ENCODE results near the gene FNBP1.
"Not testable (repeated sequence)": the region's sequence is repeated elsewhere in the genome, so short reads cannot be mapped to it uniquely, and the experiment has no call there.

FNBP1 gene

GRCh38 chr9:129938291-129938979, 104.6 kb downstream of the FNBP1 start:
- no peak overlapping the region for H3K4me3 ChIP-seq (replicated peaks; ENCODE audit: low read depth, low read length)
- TF ChIP-seq, protein P1, sequence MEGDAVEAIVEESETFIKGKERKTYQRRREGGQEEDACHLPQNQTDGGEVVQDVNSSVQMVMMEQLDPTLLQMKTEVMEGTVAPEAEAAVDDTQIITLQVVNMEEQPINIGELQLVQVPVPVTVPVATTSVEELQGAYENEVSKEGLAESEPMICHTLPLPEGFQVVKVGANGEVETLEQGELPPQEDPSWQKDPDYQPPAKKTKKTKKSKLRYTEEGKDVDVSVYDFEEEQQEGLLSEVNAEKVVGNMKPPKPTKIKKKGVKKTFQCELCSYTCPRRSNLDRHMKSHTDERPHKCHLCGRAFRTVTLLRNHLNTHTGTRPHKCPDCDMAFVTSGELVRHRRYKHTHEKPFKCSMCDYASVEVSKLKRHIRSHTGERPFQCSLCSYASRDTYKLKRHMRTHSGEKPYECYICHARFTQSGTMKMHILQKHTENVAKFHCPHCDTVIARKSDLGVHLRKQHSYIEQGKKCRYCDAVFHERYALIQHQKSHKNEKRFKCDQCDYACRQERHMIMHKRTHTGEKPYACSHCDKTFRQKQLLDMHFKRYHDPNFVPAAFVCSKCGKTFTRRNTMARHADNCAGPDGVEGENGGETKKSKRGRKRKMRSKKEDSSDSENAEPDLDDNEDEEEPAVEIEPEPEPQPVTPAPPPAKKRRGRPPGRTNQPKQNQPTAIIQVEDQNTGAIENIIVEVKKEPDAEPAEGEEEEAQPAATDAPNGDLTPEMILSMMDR (IDR thresholded peaks at IDR 0.05; ENCODE audit: low read length, missing control alignments), result no peak
- peak; percentile 85 for DNase-seq (ENCODE audit: low read depth)

- H3K4me3 ChIP-seq (replicated peaks; ENCODE audit: low read depth, low read length); DNase-seq (ENCODE audit: low read depth): not testable (repeated sequence)
Measured at GRCh38 chr9:129937879-129938278, 105.1 kb downstream of the FNBP1 start.

- TF ChIP-seq, protein P1 (IDR thresholded peaks at IDR 0.05; ENCODE audit: low read length, missing control alignments), result no peak
- no peak overlapping the region for H3K4me3 ChIP-seq (replicated peaks; ENCODE audit: low read depth, low read length)
- no peak for DNase-seq (ENCODE audit: low read depth)
Measured at GRCh38 chr9:129936222-129936621, 106.8 kb downstream of the FNBP1 start.

GRCh38 chr9:129934780-129935179, 108.2 kb downstream of the FNBP1 start:
- H3K4me3 ChIP-seq (replicated peaks; ENCODE audit: low read depth, low read length), result no peak overlapping the region
- no peak for DNase-seq (ENCODE audit: low read depth)
- TF ChIP-seq, protein P1 (IDR thresholded peaks at IDR 0.05; ENCODE audit: low read length, missing control alignments), result no peak

DNA sequence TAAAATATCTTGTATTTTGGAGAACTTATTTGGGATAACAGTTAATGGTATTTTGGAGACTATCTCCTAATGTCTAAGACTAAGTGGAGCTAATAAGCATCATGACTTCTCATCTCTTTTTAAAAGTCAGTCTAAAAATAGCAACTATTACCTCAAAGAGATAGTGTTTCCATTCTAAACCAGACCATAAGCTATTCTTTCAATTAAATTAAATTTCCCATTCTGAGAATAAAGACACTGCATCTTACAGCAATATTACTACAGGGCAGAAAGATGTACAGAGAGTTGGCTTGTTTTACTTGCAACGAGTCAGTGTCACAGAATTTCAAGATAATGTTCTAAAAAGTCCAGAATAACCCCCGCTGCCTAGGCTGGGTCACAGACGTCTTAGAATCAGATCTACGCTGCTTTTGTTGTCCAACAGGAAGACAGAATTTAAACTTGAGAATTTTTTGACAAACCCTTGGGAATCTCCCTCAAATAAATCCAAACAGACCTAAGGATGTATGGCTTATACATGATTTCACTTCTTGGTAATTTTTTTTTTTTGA, 108.9 kb downstream of the FNBP1 start:
- no peak overlapping the region for H3K4me3 ChIP-seq (replicated peaks; ENCODE audit: low read depth, low read length)
- TF ChIP-seq, protein P1 (IDR thresholded peaks at IDR 0.05; ENCODE audit: low read length, missing control alignments), result no peak
- no peak for DNase-seq (ENCODE audit: low read depth)

DNA sequence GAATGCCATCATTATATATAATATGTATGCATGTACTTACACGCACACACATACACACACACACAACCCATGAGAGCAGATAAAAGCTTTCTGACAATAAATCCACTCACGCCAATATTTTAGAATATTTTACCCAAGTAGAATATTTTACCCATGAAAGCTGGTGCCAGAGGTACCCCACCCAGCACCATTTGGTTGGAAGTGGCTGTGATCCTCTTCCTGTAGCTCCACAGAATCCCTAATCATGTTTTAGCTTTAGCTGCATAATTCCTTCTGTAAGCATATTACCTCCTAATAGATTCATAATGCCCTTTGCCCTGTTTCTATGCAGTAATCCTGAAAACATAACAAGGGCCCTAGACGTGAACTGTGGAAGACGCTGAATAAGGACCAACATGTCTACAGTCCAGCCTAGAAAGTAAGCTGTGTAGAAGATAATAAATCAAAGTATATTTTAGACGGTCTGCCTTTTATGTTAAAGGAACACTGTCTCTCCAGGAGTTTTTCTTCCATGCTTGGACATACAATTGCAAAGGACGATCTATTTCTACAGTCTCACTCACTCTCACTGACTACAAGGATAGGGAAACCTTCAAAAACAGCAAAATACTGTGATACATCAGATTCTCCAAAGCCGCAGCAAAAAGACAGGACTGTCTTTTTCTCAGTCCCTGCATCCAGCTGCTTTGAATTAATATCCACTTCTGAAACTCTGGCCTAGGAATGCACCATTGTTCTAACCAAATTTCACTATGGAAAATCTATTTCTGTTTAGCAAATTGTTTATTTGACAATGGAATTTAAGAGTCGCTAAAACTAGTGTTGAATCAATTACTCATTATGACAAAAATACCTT, 109.6 kb downstream of the FNBP1 start:
- DNase-seq (ENCODE audit: low read depth), result no peak
- TF ChIP-seq, protein P1 (IDR thresholded peaks at IDR 0.05; ENCODE audit: low read length, missing control alignments), result no peak
- no peak overlapping the region for H3K4me3 ChIP-seq (replicated peaks; ENCODE audit: low read depth, low read length)
